H1 (cell line): ENCODE measurements around the gene KIF4A. TPM values are rescaled to one million over a fixed set of nuclear protein-coding genes. Genes with fewer than 3 reads are reported as not detected.

ENCODE experiments used
- CTCF ChIA-PET: fragments of 300-600 bp; sonication (Branson Sonifier 250); formaldehyde crosslinking; loops from one replicate; lab custom pipeline; 2021; ENCODE audit not compliant: partially characterized antibody; lab: Charles Lee
- POLR2A ChIA-PET: fragments of 300-600 bp; sonication (Branson Sonifier 250); formaldehyde crosslinking; loops from one replicate; lab custom pipeline; 2021; ENCODE audit warnings: inconsistent platforms; ENCODE audit not compliant: partially characterized antibody; lab: Charles Lee
- DNase-seq, 2 experiments: peaks; one replicate each; pipeline versions ENCODE4 v3.0.0 to v3.0.0-alpha.2; 2010 to 2022; ENCODE audit warnings: low spot score in 2 of 2, low read depth in 1 of 2, mixed read lengths in 1 of 2
- FAIRE-seq: peaks from 2 replicates; lab custom pipeline; 2011; peaks lifted over from hg19 to GRCh38; lab: Jason Lieb, UNC
- H2AFZ ChIP-seq: 2 replicates; pipeline ENCODE4 v1.8.1; 2012; ENCODE audit warnings: low read length, inconsistent platforms
- H2AK5ac ChIP-seq: 2 replicates; pipeline ENCODE4 v1.6.1; 2013; ENCODE audit warnings: low read depth, low read length
- H2BK120ac ChIP-seq: replicated peaks from 2 replicates; pipeline ENCODE3; 2013; ENCODE audit warnings: low read depth, low read length, inconsistent platforms
- H2BK12ac ChIP-seq: 2 replicates; pipeline ENCODE4 v1.6.1; 2013; ENCODE audit warnings: low read depth, low read length
- H2BK15ac ChIP-seq: 2 replicates; pipeline ENCODE4 v1.6.1; 2013; ENCODE audit warnings: low read length
- H2BK20ac ChIP-seq: 2 replicates; pipeline ENCODE4 v1.6.1; 2013; ENCODE audit warnings: low read length
- H2BK5ac ChIP-seq: 2 replicates; pipeline ENCODE4 v1.6.1; 2013; ENCODE audit warnings: low read depth, low read length
- H3K14ac ChIP-seq: 2 replicates; pipeline ENCODE4 v1.6.1; 2013; ENCODE audit warnings: inconsistent platforms; ENCODE audit not compliant: insufficient read length
- H3K18ac ChIP-seq: 2 replicates; pipeline ENCODE4 v1.6.1; 2013; ENCODE audit warnings: low read length; ENCODE audit errors: extremely low read depth
- H3K23ac ChIP-seq: 2 replicates; pipeline ENCODE4 v1.6.1; 2013; ENCODE audit warnings: inconsistent platforms; ENCODE audit not compliant: insufficient read length
- H3K23me2 ChIP-seq: 2 replicates; pipeline ENCODE4 v1.6.1; 2013; ENCODE audit warnings: low read depth, low read length
- H3K27ac ChIP-seq: 2 replicates; pipeline ENCODE4 v1.6.1; 2011; ENCODE audit warnings: low read depth, low read length, inconsistent platforms
- H3K27me3 ChIP-seq, 4 experiments: replicated peaks in 1 of 4; 1 replicate in 1 of 4; 2 replicates in 3 of 4; pipeline versions ENCODE4 v1.6.1 to v1.8.1; 2011 to 2013; ENCODE audit warnings: low read length in 3 of 4, mild to moderate bottlenecking in 3 of 4, inconsistent platforms in 2 of 4, mixed read lengths in 2 of 4, moderate library complexity in 1 of 4; ENCODE audit not compliant: control insufficient read depth in 3 of 4, insufficient read depth in 3 of 4; ENCODE audit errors: extremely low read depth in 1 of 4
- H3K36me3 ChIP-seq, 4 experiments: 2 replicates each; pipeline versions ENCODE4 v1.6.1 to v1.8.1; 2011 to 2013; ENCODE audit warnings: mild to moderate bottlenecking in 4 of 4, low read length in 3 of 4, moderate library complexity in 2 of 4, control low read depth in 1 of 4, inconsistent platforms in 1 of 4; ENCODE audit not compliant: insufficient read depth in 4 of 4, control insufficient read depth in 2 of 4
- H3K4ac ChIP-seq: replicated peaks from 2 replicates; pipeline ENCODE3; 2013; ENCODE audit warnings: low read length, low read depth, mixed read lengths, inconsistent platforms; ENCODE audit not compliant: insufficient read length
- H3K4me1 ChIP-seq, 4 experiments: replicated peaks in 1 of 4; 1 replicate in 1 of 4; 2 replicates in 3 of 4; pipeline versions ENCODE4 v1.6.1 to v1.8.1; 2011 to 2013; ENCODE audit warnings: low read length in 3 of 4, inconsistent platforms in 2 of 4, mixed read lengths in 1 of 4; ENCODE audit not compliant: insufficient read depth in 4 of 4, control insufficient read depth in 3 of 4
- H3K4me2 ChIP-seq, 2 experiments: 2 replicates each; pipeline versions ENCODE4 v1.6.1 to v1.8.1; 2011 to 2013; ENCODE audit warnings: low read depth in 2 of 2, low read length in 2 of 2, control low read depth in 1 of 2, inconsistent platforms in 1 of 2, mild to moderate bottlenecking in 1 of 2; ENCODE audit not compliant: insufficient read depth in 1 of 2
- H3K4me3 ChIP-seq, 4 experiments: fragments of 200-600, 300-600 bp in 1 of 4; sonication (generic), shearing (Covaris generic), sonication (Bioruptor Twin) in 1 of 4; 2 replicates each; pipeline versions ENCODE4 v1.5.1 to v1.8.1; 2011 to 2016; ENCODE audit warnings: low read length in 4 of 4, low read depth in 3 of 4, control low read depth in 2 of 4, inconsistent platforms in 2 of 4, mild to moderate bottlenecking in 2 of 4, mixed read lengths in 1 of 4, moderate library complexity in 1 of 4; ENCODE audit not compliant: insufficient read depth in 2 of 4; ENCODE audit errors: extremely low read depth in 1 of 4
- H3K56ac ChIP-seq: replicated peaks from 2 replicates; pipeline ENCODE3; 2013; ENCODE audit warnings: low read depth, mild to moderate bottlenecking, mixed read lengths, low read length, inconsistent platforms; ENCODE audit not compliant: insufficient read length
- H3K79me1 ChIP-seq: 2 replicates; pipeline ENCODE4 v1.6.1; 2013; ENCODE audit warnings: low read depth, low read length, control low read depth
- H3K79me2 ChIP-seq, 2 experiments: 2 replicates each; pipeline versions ENCODE4 v1.6.1 to v1.8.1; 2012 to 2013; ENCODE audit warnings: low read length in 2 of 2, mild to moderate bottlenecking in 2 of 2, inconsistent platforms in 1 of 2; ENCODE audit not compliant: insufficient read depth in 2 of 2, control insufficient read depth in 1 of 2
- H3K9ac ChIP-seq, 4 experiments: replicated peaks in 1 of 4; 1 replicate in 1 of 4; 2 replicates in 3 of 4; pipeline versions ENCODE4 v1.6.1 to v1.8.1; 2011 to 2013; ENCODE audit warnings: low read depth in 3 of 4, low read length in 3 of 4, control low read depth in 2 of 4, mild to moderate bottlenecking in 2 of 4, moderate library complexity in 2 of 4, inconsistent platforms in 1 of 4; ENCODE audit errors: extremely low read depth in 1 of 4
- H3K9me3 ChIP-seq, 2 experiments: 2 replicates each; pipeline versions ENCODE4 v1.6.1 to v1.8.1; 2012 to 2013; ENCODE audit warnings: mild to moderate bottlenecking in 2 of 2, moderate library complexity in 2 of 2, control low read depth in 1 of 2, inconsistent platforms in 1 of 2, low read depth in 1 of 2, low read length in 1 of 2, mixed read lengths in 1 of 2; ENCODE audit not compliant: insufficient read depth in 2 of 2
- H4K20me1 ChIP-seq, 2 experiments: replicated peaks in 1 of 2; 2 replicates each; pipeline versions ENCODE3 to v1.8.1; 2011 to 2013; ENCODE audit warnings: inconsistent platforms in 2 of 2, low read length in 2 of 2, mild to moderate bottlenecking in 1 of 2; ENCODE audit not compliant: insufficient read depth in 2 of 2, control insufficient read depth in 1 of 2
- H4K5ac ChIP-seq: 2 replicates; pipeline ENCODE4 v1.6.1; 2013; ENCODE audit warnings: low read length, low read depth, mixed read lengths, inconsistent platforms; ENCODE audit not compliant: insufficient read length
- H4K8ac ChIP-seq: 2 replicates; pipeline ENCODE4 v1.8.0; 2013; ENCODE audit warnings: mild to moderate bottlenecking, moderate library complexity, low read length, inconsistent platforms; ENCODE audit not compliant: insufficient read depth; ENCODE audit errors: extremely low read depth
- H4K91ac ChIP-seq: replicated peaks from 2 replicates; pipeline ENCODE3; 2013; ENCODE audit warnings: low read length, mixed read lengths, inconsistent platforms; ENCODE audit not compliant: insufficient read length
- ATF2 ChIP-seq: IDR thresholded peaks from 2 replicates; pipeline ENCODE4 v1.6.1; 2012; ENCODE audit warnings: low read length, inconsistent platforms
- CHD2 ChIP-seq: IDR thresholded peaks from 2 replicates; pipeline ENCODE4 v1.6.1; 2012; ENCODE audit warnings: low read length, improper control_type of control experiment
- EP300 ChIP-seq, 2 experiments: IDR thresholded peaks; 1 replicate in 1 of 2; 2 replicates in 1 of 2; pipeline ENCODE4 v1.6.1; 2011 to 2012; ENCODE audit warnings: low read depth in 2 of 2, low read length in 2 of 2, mild to moderate bottlenecking in 2 of 2, borderline replicate concordance in 1 of 2, inconsistent platforms in 1 of 2, moderate library complexity in 1 of 2
- FOSL1 ChIP-seq: IDR thresholded peaks from 2 replicates; pipeline ENCODE4 v1.6.1; 2011; ENCODE audit warnings: mild to moderate bottlenecking, low read depth, low read length, moderate library complexity; ENCODE audit not compliant: insufficient read depth
- RFX5 ChIP-seq: IDR thresholded peaks from 2 replicates; pipeline ENCODE4 v1.6.1; 2011; ENCODE audit warnings: low read depth, low read length, improper control_type of control experiment, borderline replicate concordance
- RXRA ChIP-seq: IDR thresholded peaks from 2 replicates; pipeline ENCODE4 v1.6.1; 2011; ENCODE audit warnings: low read depth, mild to moderate bottlenecking, low read length, moderate library complexity; ENCODE audit not compliant: insufficient read depth
- SIN3A ChIP-seq, 2 experiments: IDR thresholded peaks in 1 of 2; conservative IDR thresholded peaks in 1 of 2; 2 replicates each; pipeline ENCODE4 v1.6.1; 2011 to 2012; ENCODE audit warnings: low read length in 2 of 2, improper control_type of control experiment in 1 of 2, low read depth in 1 of 2, mild to moderate bottlenecking in 1 of 2
- WGBS, 2 experiments: shearing (Covaris generic) in 1 of 2; methylation state at CpG; one replicate each; pipeline versions ENCODE4 v1.1.6 to v1.1.7; 2013 to 2015; ENCODE audit warnings: low lambda C conversion rate in 2 of 2, mixed read lengths in 2 of 2, inconsistent platforms in 1 of 2, low coverage in 1 of 2, missing lambda C conversion rate in 1 of 2; ENCODE audit not compliant: insufficient replicate concordance in 2 of 2, insufficient coverage in 1 of 2, insufficient read length in 1 of 2; ENCODE audit errors: extremely low coverage in 1 of 2, missing lambda C conversion rate in 1 of 2; 5-methylcytosine and 5-hydroxymethylcytosine counted together
- polyA plus RNA-seq, 7 experiments: library from polyadenylated mRNA; depleted of rRNA in 3 of 7; stranded (reverse) in 5 of 7; unstranded in 2 of 7; fragments of >200 nt in 5 of 7; fragments of 200-250 nt in 2 of 7; gene quantifications; 1 replicate in 5 of 7; 2 replicates in 1 of 7; 4 replicates in 1 of 7; pipeline versions ENCODE4 v1.2.1 to v1.2.3, GENCODE V29; 2011 to 2013; ENCODE audit warnings: missing spikeins in 2 of 7, mixed read lengths in 2 of 7
- total RNA-seq: library from RNA; stranded (reverse); fragmentation: NEBNext Ultra II Directional; extraction: Animal tissue kit (Norgen Biotek cat#: 25700); gene quantifications from 2 replicates; pipeline ENCODE4 v1.2.1, GENCODE V29; 2021

The KIF4A gene
- total and polyA plus RNA-seq, 2 of the 8 experiments (the other 6 are each of a cell fraction or from before 2014, with no cell fraction given), result 10.9 to 35.7 TPM

- FAIRE-seq, result no peak
- Histone ChIP-seq H3K79me2 (no peaks in the 10 kb centered on the region), H3K4me1 (no peaks in the 10 kb centered on the region), H3K4ac (no peak overlapping the region), H3K56ac (no peak overlapping the region), H4K5ac (no peak overlapping the region), H3K23me2 (no peaks in the 10 kb centered on the region), H3K9me3 (peaks cover 0 to 4% of the 10 kb centered on the region in 2 experiments; a peak in 1 of 4 replicates), H2BK120ac (no peak overlapping the region), H3K79me1 (no peaks in the 10 kb centered on the region), H3K4me3 (no peak overlapping the region), H3K18ac (no peak overlapping the region), H2BK5ac (no peak overlapping the region), H3K27me3 (no peaks in the 10 kb centered on the region), H3K14ac (no peak overlapping the region), H2AFZ (no peak overlapping the region), H2BK12ac (no peak overlapping the region), H4K91ac (no peak overlapping the region), H3K36me3 (peaks cover 5 to 45% (median 25%) of the 10 kb centered on the region in 4 experiments), H4K8ac (no peak overlapping the region), H2BK15ac (no peak overlapping the region), H3K9ac (no peak overlapping the region), H4K20me1 (no peaks in the 10 kb centered on the region), H3K27ac (no peak overlapping the region), H3K23ac (no peak overlapping the region), H2AK5ac (no peak overlapping the region), H3K4me2 (no peak overlapping the region), H2BK20ac (no peak overlapping the region)
- WGBS, 2 experiments, result 88% methylated on average over 7 of the region's 7 CpGs; no CpG with 5 or more reads in 1 of the 2 experiments
- no peak for DNase-seq
- ChIA-PET POLR2A (no interaction called here), CTCF (interaction anchor here (1.3 to 1.4 kb wide), 2 partner anchors 11 to 16 kb away, joined by 3 to 5 read pairs; no protein-coding TSS in a partner anchor)
- TF ChIP-seq FOSL1 (no peak), ATF2 (no peak), RFX5 (no peak), RXRA (no peak), CHD2 (no peak), SIN3A (conservative IDR thresholded peaks at IDR 0.05 in 1 of 2, IDR thresholded peaks at IDR 0.05 in 1 of 2; ENCODE audit: low read depth in 1 of 2, low read length in 2 of 2) (no peak), EP300 (IDR thresholded peaks at IDR 0.05; ENCODE audit: borderline replicate concordance in 1 of 2, low read depth in 2 of 2, low read length in 2 of 2) (no peak)
Observed at GRCh38 chrX:70343435-70343834, 53.5 kb downstream of the KIF4A start.
